CD4-positive, alpha-beta T cell treated with Interleukin-6 for 4 hours (primary cell): ENCODE measurements around the gene NXPH4.

Experiments used
- DNase-seq: peaks from one replicate; pipeline ENCODE4 v3.0.0-alpha.2; 2020; ENCODE audit warnings: mixed read lengths

NXPH4 gene

GRCh38 chr12:57204454-57204853 is 12.1 kb upstream of the NXPH4 start:
- no peak for DNase-seq

GRCh38 chr12:57205186-57205585 is 11.4 kb upstream of the NXPH4 start:
- no peak for DNase-seq

- no peak for DNase-seq
These were observed 10.7 kb upstream of the NXPH4 start for GRCh38 chr12:57205931-57206330.

GRCh38 chr12:57207731-57208630 is 8.6 kb upstream of the NXPH4 start:
- DNase-seq = no peak

- DNase-seq = no peak
These were observed 7.8 kb upstream of the NXPH4 start for GRCh38 chr12:57208631-57209282.

- DNase-seq = no peak
These were observed 6.7 kb upstream of the NXPH4 start for GRCh38 chr12:57209916-57210315.

GRCh38 chr12:57210461-57210860 is 6.1 kb upstream of the NXPH4 start:
- DNase-seq = no peak

- DNase-seq = no peak
These were observed 5.5 kb upstream of the NXPH4 start for GRCh38 chr12:57210926-57211692.

GRCh38 chr12:57211791-57212700 is 4.5 kb upstream of the NXPH4 start:
- DNase-seq = no peak

GRCh38 chr12:57212701-57213057 is 3.9 kb upstream of the NXPH4 start:
- no peak for DNase-seq

GRCh38 chr12:57213058-57213715 is 3.4 kb upstream of the NXPH4 start:
- peak; percentile 87 for DNase-seq

GRCh38 chr12:57213763-57214397 is 2.7 kb upstream of the NXPH4 start:
- no peak for DNase-seq

GRCh38 chr12:57214398-57214781 is 2.2 kb upstream of the NXPH4 start:
- peak; percentile 79 for DNase-seq

- no peak for DNase-seq
These were observed 1.5 kb upstream of the NXPH4 start for GRCh38 chr12:57215065-57215464.

- DNase-seq = peak; percentile 16
These were observed 953 bp upstream of the NXPH4 start for GRCh38 chr12:57215668-57216013.

GRCh38 chr12:57216921-57217879 is 606 bp downstream of the NXPH4 start:
- peak; percentile 31 for DNase-seq

- no peak for DNase-seq
These were observed 1.6 kb downstream of the NXPH4 start for GRCh38 chr12:57218030-57218853.

- DNase-seq = no peak
These were observed 2.8 kb downstream of the NXPH4 start for GRCh38 chr12:57219205-57219992.
